Hepatocyte (in vitro differentiated cells): ENCODE results near the gene IL31RA. TPM values are rescaled to one million over a fixed set of nuclear protein-coding genes. Genes with fewer than 3 reads are reported as not detected.

ENCODE experiments used
- DNase-seq: peaks from one replicate; pipeline ENCODE4 v3.0.0-alpha.2; 2016; ENCODE audit warnings: low spot score
- H2AFZ ChIP-seq: fragments of 200-600 bp; sonication (generic); 2 replicates; pipeline ENCODE4 v1.6.0; 2016; ENCODE audit warnings: antibody characterized with exemption, mild to moderate bottlenecking
- H3K27ac ChIP-seq: fragments of 200-600 bp; sonication (generic); 2 replicates; pipeline ENCODE4 v1.5.1; 2016; ENCODE audit warnings: mild to moderate bottlenecking
- H3K27me3 ChIP-seq: fragments of 200-600 bp; sonication (generic); 2 replicates; pipeline ENCODE4 v1.6.1; 2016
- H3K36me3 ChIP-seq: fragments of 200-600 bp; sonication (generic); replicated peaks from 2 replicates; pipeline ENCODE4 v1.5.1; 2016; ENCODE audit warnings: low read depth; ENCODE audit not compliant: insufficient read depth
- H3K4me1 ChIP-seq: fragments of 200-600 bp; sonication (generic); 2 replicates; pipeline ENCODE4 v1.5.1; 2016; ENCODE audit warnings: mild to moderate bottlenecking, moderate library complexity; ENCODE audit not compliant: insufficient read depth
- H3K4me2 ChIP-seq: fragments of 200-600 bp; sonication (generic); 2 replicates; pipeline ENCODE4 v1.6.0; 2016
- H3K4me3 ChIP-seq: fragments of 200-600 bp; sonication (generic); 2 replicates; pipeline ENCODE4 v1.5.1; 2016; ENCODE audit warnings: mild to moderate bottlenecking
- H3K79me2 ChIP-seq: fragments of 200-600 bp; sonication (generic); 2 replicates; pipeline ENCODE4 v1.6.0; 2017; ENCODE audit warnings: mild to moderate bottlenecking
- H3K9me2 ChIP-seq: fragments of 200-600 bp; sonication (generic); replicated peaks from 2 replicates; pipeline ENCODE4 v1.6.0; 2017; ENCODE audit warnings: mild to moderate bottlenecking; ENCODE audit not compliant: insufficient read depth
- H3K9me3 ChIP-seq: fragments of 200-600 bp; sonication (generic); 2 replicates; pipeline ENCODE4 v1.5.1; 2016; ENCODE audit warnings: low read depth, mild to moderate bottlenecking
- H4K20me1 ChIP-seq: fragments of 200-600 bp; sonication (generic); 2 replicates; pipeline ENCODE4 v1.6.0; 2016; ENCODE audit warnings: mild to moderate bottlenecking; ENCODE audit not compliant: insufficient read depth, poor library complexity, severe bottlenecking
- EZH2 ChIP-seq: fragments of 200-600 bp; sonication (generic); IDR thresholded peaks from 2 replicates; pipeline ENCODE4 v1.6.1; 2016; ENCODE audit warnings: antibody characterized with exemption, mild to moderate bottlenecking, borderline replicate concordance
- EZH2phosphoT487 ChIP-seq: fragments of 200-600 bp; sonication (generic); IDR thresholded peaks from one replicate; pipeline ENCODE4 v1.6.1; 2018; ENCODE audit warnings: antibody characterized with exemption, mild to moderate bottlenecking, low read depth, moderate library complexity; ENCODE audit not compliant: unreplicated experiment, severe bottlenecking
- WGBS: methylation state at CpG from one replicate; pipeline ENCODE4 v1.1.6; 2016; ENCODE audit warnings: low lambda C conversion rate; ENCODE audit errors: missing lambda C conversion rate; 5-methylcytosine and 5-hydroxymethylcytosine counted together
- polyA plus RNA-seq: library from polyadenylated mRNA; unstranded; fragments of >200 nt; fragmentation: Nextera tagmentation; extraction: Ambion mirVana; gene quantifications from 2 replicates; pipeline ENCODE4 v1.2.1, GENCODE V29; 2016
- total RNA-seq: library from RNA; depleted of rRNA; stranded (reverse); fragments of >200 nt; gene quantifications from 2 replicates; pipeline ENCODE4 v1.2.3, GENCODE V29; 2014
- TF ChIP-seq, protein P1 (sequence below): fragments of 200-600 bp; sonication (generic); IDR thresholded peaks from 2 replicates; pipeline ENCODE4 v1.5.1; 2016; ENCODE audit warnings: antibody characterized with exemption, mild to moderate bottlenecking; ENCODE audit not compliant: poor library complexity

IL31RA gene
- total and polyA plus RNA-seq, 2 experiments from 2014 or later, result 0.53 to 0.93 TPM

DNA sequence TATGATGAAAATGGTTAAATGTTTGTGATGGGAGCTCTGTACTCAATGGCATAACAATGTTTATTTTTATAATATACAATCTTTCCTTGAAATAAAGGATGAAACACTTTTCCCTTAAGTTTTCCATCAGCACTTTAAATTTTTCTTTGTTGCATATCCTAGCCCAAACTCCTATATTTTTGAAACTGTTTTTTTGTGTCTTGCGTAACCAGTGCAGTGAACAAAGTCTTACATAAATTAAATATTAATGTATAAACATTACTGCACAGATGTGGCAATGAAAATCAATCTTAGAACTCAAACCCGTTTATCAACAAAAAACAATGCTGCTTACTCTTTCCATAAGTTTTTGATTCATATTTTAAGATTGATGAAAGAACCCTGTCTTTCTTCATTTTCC, 34.1 kb upstream of the IL31RA start:
- WGBS, result 84% methylated on average over 2 of the region's 2 CpGs
- TF ChIP-seq EZH2 (no peak), EZH2phosphoT487 (no peak)
- TF ChIP-seq, protein P1, sequence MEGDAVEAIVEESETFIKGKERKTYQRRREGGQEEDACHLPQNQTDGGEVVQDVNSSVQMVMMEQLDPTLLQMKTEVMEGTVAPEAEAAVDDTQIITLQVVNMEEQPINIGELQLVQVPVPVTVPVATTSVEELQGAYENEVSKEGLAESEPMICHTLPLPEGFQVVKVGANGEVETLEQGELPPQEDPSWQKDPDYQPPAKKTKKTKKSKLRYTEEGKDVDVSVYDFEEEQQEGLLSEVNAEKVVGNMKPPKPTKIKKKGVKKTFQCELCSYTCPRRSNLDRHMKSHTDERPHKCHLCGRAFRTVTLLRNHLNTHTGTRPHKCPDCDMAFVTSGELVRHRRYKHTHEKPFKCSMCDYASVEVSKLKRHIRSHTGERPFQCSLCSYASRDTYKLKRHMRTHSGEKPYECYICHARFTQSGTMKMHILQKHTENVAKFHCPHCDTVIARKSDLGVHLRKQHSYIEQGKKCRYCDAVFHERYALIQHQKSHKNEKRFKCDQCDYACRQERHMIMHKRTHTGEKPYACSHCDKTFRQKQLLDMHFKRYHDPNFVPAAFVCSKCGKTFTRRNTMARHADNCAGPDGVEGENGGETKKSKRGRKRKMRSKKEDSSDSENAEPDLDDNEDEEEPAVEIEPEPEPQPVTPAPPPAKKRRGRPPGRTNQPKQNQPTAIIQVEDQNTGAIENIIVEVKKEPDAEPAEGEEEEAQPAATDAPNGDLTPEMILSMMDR, result no peak
- no peak for DNase-seq
- Histone ChIP-seq H3K9me2 (no peaks in the 10 kb centered on the region), H3K4me2 (no peak overlapping the region), H3K27me3 (peaks cover 14% of the 10 kb centered on the region), H3K27ac (no peak overlapping the region), H3K9me3 (no peaks in the 10 kb centered on the region), H3K36me3 (no peaks in the 10 kb centered on the region), H3K4me3 (no peak overlapping the region), H3K79me2 (no peaks in the 10 kb centered on the region), H4K20me1 (no peaks in the 10 kb centered on the region), H2AFZ (no peak overlapping the region), H3K4me1 (peaks cover 4% of the 10 kb centered on the region)

- no peaks in the 10 kb centered on the region for H3K9me2 ChIP-seq
- no peak for TF ChIP-seq EZH2phosphoT487
- TF ChIP-seq, protein P1, result no peak
- TF ChIP-seq EZH2, result no peak
- H2AFZ ChIP-seq, result no peak overlapping the region
- no peaks in the 10 kb centered on the region for H4K20me1 ChIP-seq
- peaks cover 28% of the 10 kb centered on the region for H3K27me3 ChIP-seq
- no peak overlapping the region for H3K4me2 ChIP-seq
- 79% methylated on average over 6 of the region's 6 CpGs for WGBS
- H3K9me3 ChIP-seq, result no peaks in the 10 kb centered on the region
- no peaks in the 10 kb centered on the region for H3K79me2 ChIP-seq
- no peak for DNase-seq
- H3K4me1 ChIP-seq, result peaks cover 4% of the 10 kb centered on the region
- no peaks in the 10 kb centered on the region for H3K36me3 ChIP-seq
- H3K27ac ChIP-seq, result no peak overlapping the region
- H3K4me3 ChIP-seq, result no peak overlapping the region
Measured at GRCh38 chr5:55820488-55820887, 30.7 kb upstream of the IL31RA start.

- 22% methylated on average over 43 of the region's 45 CpGs for WGBS
- DNase-seq, result peak; percentile 40
Measured at GRCh38 chr5:55821731-55822512, 29.2 kb upstream of the IL31RA start.

More at GRCh38 chr5:55821731-55822512, 29.2 kb upstream of the IL31RA start:
- TF ChIP-seq EZH2 (no peak), EZH2phosphoT487 (no peak)
- TF ChIP-seq, protein P1, result no peak
- Histone ChIP-seq H2AFZ (peak overlapping the region; percentile 91), H3K4me2 (peak overlapping the region; percentile 92), H3K27ac (no peak overlapping the region), H3K79me2 (no peaks in the 10 kb centered on the region), H3K9me3 (no peaks in the 10 kb centered on the region), H3K4me1 (peaks cover 4% of the 10 kb centered on the region), H3K9me2 (no peaks in the 10 kb centered on the region), H3K36me3 (no peaks in the 10 kb centered on the region), H4K20me1 (no peaks in the 10 kb centered on the region), H3K4me3 (peak overlapping the region; percentile 30), H3K27me3 (peaks cover 28% of the 10 kb centered on the region)
